ENCODE measurements around the gene CABP5.

DNA sequence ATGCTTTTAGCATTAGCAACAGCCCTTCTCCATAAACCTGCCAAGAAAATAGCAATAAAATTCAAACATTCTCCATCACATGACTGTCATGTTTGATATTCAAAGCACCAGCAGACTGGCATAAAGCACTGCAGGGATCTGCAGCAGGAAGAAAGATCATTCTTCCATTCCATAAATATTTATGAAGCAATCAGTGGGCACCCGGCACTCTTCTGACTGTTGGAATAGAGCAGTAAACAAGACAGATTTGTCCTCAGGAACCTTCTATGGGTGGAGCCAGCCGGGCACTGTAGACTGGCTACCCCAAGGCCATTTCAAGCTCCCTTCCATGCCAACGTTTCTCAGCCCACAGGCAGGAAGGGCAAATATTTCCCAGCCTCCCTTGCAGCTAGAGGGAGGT, 41.2 kb upstream of the CABP5 start:
- TF ChIP-seq, protein P1, sequence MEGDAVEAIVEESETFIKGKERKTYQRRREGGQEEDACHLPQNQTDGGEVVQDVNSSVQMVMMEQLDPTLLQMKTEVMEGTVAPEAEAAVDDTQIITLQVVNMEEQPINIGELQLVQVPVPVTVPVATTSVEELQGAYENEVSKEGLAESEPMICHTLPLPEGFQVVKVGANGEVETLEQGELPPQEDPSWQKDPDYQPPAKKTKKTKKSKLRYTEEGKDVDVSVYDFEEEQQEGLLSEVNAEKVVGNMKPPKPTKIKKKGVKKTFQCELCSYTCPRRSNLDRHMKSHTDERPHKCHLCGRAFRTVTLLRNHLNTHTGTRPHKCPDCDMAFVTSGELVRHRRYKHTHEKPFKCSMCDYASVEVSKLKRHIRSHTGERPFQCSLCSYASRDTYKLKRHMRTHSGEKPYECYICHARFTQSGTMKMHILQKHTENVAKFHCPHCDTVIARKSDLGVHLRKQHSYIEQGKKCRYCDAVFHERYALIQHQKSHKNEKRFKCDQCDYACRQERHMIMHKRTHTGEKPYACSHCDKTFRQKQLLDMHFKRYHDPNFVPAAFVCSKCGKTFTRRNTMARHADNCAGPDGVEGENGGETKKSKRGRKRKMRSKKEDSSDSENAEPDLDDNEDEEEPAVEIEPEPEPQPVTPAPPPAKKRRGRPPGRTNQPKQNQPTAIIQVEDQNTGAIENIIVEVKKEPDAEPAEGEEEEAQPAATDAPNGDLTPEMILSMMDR (IDR thresholded peaks at IDR 0.05): no peak
- TF ChIP-seq POLR2A (IDR thresholded peaks at IDR 0.05): no peak
